ENCODE measurements around the gene ACLY.
A peak's percentile ranks its signal among the peaks of the same experiment; 100 is the strongest.

ACLY gene

GRCh38 chr17:41962768-41963434 is 44.1 kb upstream of the ACLY start:
- TF ChIP-seq, protein P1, sequence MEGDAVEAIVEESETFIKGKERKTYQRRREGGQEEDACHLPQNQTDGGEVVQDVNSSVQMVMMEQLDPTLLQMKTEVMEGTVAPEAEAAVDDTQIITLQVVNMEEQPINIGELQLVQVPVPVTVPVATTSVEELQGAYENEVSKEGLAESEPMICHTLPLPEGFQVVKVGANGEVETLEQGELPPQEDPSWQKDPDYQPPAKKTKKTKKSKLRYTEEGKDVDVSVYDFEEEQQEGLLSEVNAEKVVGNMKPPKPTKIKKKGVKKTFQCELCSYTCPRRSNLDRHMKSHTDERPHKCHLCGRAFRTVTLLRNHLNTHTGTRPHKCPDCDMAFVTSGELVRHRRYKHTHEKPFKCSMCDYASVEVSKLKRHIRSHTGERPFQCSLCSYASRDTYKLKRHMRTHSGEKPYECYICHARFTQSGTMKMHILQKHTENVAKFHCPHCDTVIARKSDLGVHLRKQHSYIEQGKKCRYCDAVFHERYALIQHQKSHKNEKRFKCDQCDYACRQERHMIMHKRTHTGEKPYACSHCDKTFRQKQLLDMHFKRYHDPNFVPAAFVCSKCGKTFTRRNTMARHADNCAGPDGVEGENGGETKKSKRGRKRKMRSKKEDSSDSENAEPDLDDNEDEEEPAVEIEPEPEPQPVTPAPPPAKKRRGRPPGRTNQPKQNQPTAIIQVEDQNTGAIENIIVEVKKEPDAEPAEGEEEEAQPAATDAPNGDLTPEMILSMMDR (IDR thresholded peaks at IDR 0.05; ENCODE audit: extremely low read depth, insufficient read depth, missing control alignments) = peak; percentile 98
- DNase-seq (ENCODE audit: low spot score) = peak; percentile 85
- in situ Hi-C loops (cut with MboI; ENCODE audit: low pct_unique_long_range_greater_than_20kb, low sequenced_read_pairs, unreplicated experiment) = loop anchor here (10.0 kb wide), 1 partner anchor 142 kb away; no protein-coding TSS in a partner anchor

DNA sequence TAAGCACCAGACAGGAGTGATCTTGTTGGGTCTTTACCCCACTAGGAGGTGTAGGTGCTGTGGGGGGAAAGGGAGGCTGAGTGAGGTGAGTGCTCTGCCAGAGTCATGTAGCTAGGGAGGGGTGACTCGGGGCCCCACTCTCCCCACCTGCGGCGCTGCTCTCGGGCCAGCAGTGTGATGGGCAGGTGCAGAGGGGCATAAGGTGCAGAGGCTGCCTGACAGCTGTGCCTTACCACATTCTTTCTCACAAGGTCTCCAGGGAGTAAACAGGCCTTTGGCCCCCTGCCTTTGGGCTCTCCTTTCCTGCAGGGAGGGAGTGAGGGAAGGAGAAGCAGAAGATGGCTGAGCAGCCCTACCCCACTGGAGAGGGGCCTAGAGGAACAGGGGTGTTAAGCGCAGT is 43.4 kb upstream of the ACLY start:
- DNase-seq (ENCODE audit: low spot score) = no peak
- TF ChIP-seq, protein P1 (IDR thresholded peaks at IDR 0.05; ENCODE audit: extremely low read depth, insufficient read depth, missing control alignments) = no peak
- in situ Hi-C loops (cut with MboI; ENCODE audit: low pct_unique_long_range_greater_than_20kb, low sequenced_read_pairs, unreplicated experiment) = loop anchor here (10.0 kb wide), 1 partner anchor 143 kb away; no protein-coding TSS in a partner anchor

- in situ Hi-C loops (cut with MboI; ENCODE audit: low pct_unique_long_range_greater_than_20kb, low sequenced_read_pairs, unreplicated experiment) = loop anchor here (10.0 kb wide), 1 partner anchor 145 kb away; no protein-coding TSS in a partner anchor
- TF ChIP-seq, protein P1 (IDR thresholded peaks at IDR 0.05; ENCODE audit: extremely low read depth, insufficient read depth, missing control alignments) = peak; percentile 28
- DNase-seq (ENCODE audit: low spot score) = no peak
Observed at GRCh38 chr17:41959336-41960095, 40.8 kb upstream of the ACLY start.

GRCh38 chr17:41959030-41959335 is 40.2 kb upstream of the ACLY start:
- no peak for DNase-seq (ENCODE audit: low spot score)
- TF ChIP-seq, protein P1 (IDR thresholded peaks at IDR 0.05; ENCODE audit: extremely low read depth, insufficient read depth, missing control alignments) = no peak
- in situ Hi-C loops (cut with MboI; ENCODE audit: low pct_unique_long_range_greater_than_20kb, low sequenced_read_pairs, unreplicated experiment) = no loop called here

GRCh38 chr17:41957869-41958439 is 39.2 kb upstream of the ACLY start:
- TF ChIP-seq, protein P1 (IDR thresholded peaks at IDR 0.05; ENCODE audit: extremely low read depth, insufficient read depth, missing control alignments) = no peak
- no peak for DNase-seq (ENCODE audit: low spot score)
- in situ Hi-C loops (cut with MboI; ENCODE audit: low pct_unique_long_range_greater_than_20kb, low sequenced_read_pairs, unreplicated experiment) = no loop called here

- no peak for DNase-seq (ENCODE audit: low spot score)
- in situ Hi-C loops (cut with MboI; ENCODE audit: low pct_unique_long_range_greater_than_20kb, low sequenced_read_pairs, unreplicated experiment) = no loop called here
- TF ChIP-seq, protein P1 (IDR thresholded peaks at IDR 0.05; ENCODE audit: extremely low read depth, insufficient read depth, missing control alignments) = no peak
Observed at GRCh38 chr17:41957031-41957868, 38.5 kb upstream of the ACLY start.

Data from GM13977 (cell line).